Hepatocyte (in vitro differentiated cells): ENCODE results near the gene SLBP.

Experiments used
- EZH2 ChIP-seq: fragments of 200-600 bp; sonication (generic); IDR thresholded peaks from 2 replicates; pipeline ENCODE4 v1.6.1; 2016; ENCODE audit warnings: antibody characterized with exemption, mild to moderate bottlenecking, borderline replicate concordance
- TF ChIP-seq, protein P1 (sequence below): fragments of 200-600 bp; sonication (generic); IDR thresholded peaks from 2 replicates; pipeline ENCODE4 v1.5.1; 2016; ENCODE audit warnings: antibody characterized with exemption, mild to moderate bottlenecking; ENCODE audit not compliant: poor library complexity

DNA sequence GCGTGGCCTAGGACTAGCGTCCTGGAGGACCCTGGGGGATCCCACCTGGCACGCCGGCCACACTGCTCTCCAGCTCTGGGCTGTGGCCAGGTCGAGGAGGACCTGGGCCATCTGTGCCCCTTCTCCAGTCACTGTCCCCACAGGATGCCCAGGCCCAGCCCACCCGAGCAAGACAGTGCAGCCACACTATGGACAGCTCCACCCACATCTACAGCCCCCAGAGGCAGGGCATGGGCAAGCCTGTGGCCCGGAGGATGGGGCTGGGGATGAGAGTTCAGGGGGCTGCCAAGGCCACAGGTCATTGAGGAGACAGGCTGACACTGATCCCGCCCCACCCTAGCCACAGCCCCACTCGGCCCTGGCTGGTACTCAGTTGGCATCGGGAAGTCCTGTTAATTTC lies 58.3 kb downstream of the SLBP start:
- TF ChIP-seq, protein P1, sequence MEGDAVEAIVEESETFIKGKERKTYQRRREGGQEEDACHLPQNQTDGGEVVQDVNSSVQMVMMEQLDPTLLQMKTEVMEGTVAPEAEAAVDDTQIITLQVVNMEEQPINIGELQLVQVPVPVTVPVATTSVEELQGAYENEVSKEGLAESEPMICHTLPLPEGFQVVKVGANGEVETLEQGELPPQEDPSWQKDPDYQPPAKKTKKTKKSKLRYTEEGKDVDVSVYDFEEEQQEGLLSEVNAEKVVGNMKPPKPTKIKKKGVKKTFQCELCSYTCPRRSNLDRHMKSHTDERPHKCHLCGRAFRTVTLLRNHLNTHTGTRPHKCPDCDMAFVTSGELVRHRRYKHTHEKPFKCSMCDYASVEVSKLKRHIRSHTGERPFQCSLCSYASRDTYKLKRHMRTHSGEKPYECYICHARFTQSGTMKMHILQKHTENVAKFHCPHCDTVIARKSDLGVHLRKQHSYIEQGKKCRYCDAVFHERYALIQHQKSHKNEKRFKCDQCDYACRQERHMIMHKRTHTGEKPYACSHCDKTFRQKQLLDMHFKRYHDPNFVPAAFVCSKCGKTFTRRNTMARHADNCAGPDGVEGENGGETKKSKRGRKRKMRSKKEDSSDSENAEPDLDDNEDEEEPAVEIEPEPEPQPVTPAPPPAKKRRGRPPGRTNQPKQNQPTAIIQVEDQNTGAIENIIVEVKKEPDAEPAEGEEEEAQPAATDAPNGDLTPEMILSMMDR = no peak
- TF ChIP-seq EZH2 = no peak
